ENCODE measurements around the gene TTC7B.

DNA sequence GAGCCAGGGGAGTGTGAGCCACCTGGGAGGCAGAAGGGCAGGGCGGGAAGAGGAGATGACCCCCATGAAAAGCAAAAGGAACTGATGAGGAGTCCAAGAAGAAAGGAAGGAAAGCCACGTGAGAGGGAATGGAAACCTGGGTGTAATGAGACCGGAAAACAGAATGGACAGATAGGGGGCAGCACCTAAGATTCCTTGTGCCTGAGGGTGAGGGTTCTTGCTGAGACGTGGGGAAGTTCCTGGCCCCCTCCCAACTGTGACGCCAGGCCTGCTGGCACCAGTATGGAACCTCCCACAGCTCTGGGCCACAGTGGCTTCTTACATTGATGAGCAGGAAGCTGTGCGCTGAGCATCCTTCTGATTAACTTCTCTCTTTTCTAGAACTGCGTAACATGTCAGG is 30.8 kb downstream of the TTC7B start:
- TF ChIP-seq, protein P1, sequence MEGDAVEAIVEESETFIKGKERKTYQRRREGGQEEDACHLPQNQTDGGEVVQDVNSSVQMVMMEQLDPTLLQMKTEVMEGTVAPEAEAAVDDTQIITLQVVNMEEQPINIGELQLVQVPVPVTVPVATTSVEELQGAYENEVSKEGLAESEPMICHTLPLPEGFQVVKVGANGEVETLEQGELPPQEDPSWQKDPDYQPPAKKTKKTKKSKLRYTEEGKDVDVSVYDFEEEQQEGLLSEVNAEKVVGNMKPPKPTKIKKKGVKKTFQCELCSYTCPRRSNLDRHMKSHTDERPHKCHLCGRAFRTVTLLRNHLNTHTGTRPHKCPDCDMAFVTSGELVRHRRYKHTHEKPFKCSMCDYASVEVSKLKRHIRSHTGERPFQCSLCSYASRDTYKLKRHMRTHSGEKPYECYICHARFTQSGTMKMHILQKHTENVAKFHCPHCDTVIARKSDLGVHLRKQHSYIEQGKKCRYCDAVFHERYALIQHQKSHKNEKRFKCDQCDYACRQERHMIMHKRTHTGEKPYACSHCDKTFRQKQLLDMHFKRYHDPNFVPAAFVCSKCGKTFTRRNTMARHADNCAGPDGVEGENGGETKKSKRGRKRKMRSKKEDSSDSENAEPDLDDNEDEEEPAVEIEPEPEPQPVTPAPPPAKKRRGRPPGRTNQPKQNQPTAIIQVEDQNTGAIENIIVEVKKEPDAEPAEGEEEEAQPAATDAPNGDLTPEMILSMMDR (IDR thresholded peaks at IDR 0.05) = no peak
- no peak for TF ChIP-seq POLR2A (IDR thresholded peaks at IDR 0.05)

All from esophagus squamous epithelium (tissue), 4 donors.